Astrocyte (in vitro differentiated cells and primary cell): ENCODE results near the gene UBE2E3.

Source experiments
- EZH2 ChIP-seq: IDR thresholded peaks from 2 replicates; pipeline ENCODE4 v1.6.1; 2012; ENCODE audit warnings: mild to moderate bottlenecking, low read length, inconsistent platforms; ENCODE audit not compliant: insufficient read depth
- TF ChIP-seq, protein P1 (sequence below): IDR thresholded peaks from 2 replicates; pipeline ENCODE4 v1.5.1; 2011; ENCODE audit warnings: low read depth, mild to moderate bottlenecking, inconsistent platforms, low read length, moderate library complexity; ENCODE audit not compliant: insufficient read depth

DNA sequence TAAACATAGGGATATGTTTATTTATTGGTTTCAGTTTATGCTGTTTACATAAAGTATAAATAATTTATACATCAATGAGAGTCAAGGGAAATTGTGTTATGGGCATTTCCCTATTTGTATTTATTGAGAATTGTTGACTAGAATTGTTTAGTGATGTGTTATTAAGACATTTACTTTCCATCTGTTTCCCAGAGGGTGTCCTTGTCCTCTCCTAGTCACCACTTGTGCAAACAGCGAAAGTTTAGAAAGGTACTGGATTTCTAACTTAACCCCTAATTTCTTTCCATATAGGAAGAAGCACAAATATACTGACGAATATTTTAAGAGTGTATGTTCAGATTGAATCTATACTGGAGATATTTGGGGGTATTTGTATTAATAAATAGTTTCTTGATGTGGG, 6.7 kb downstream of the UBE2E3 start:
- TF ChIP-seq, protein P1, sequence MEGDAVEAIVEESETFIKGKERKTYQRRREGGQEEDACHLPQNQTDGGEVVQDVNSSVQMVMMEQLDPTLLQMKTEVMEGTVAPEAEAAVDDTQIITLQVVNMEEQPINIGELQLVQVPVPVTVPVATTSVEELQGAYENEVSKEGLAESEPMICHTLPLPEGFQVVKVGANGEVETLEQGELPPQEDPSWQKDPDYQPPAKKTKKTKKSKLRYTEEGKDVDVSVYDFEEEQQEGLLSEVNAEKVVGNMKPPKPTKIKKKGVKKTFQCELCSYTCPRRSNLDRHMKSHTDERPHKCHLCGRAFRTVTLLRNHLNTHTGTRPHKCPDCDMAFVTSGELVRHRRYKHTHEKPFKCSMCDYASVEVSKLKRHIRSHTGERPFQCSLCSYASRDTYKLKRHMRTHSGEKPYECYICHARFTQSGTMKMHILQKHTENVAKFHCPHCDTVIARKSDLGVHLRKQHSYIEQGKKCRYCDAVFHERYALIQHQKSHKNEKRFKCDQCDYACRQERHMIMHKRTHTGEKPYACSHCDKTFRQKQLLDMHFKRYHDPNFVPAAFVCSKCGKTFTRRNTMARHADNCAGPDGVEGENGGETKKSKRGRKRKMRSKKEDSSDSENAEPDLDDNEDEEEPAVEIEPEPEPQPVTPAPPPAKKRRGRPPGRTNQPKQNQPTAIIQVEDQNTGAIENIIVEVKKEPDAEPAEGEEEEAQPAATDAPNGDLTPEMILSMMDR: no peak
- no peak for TF ChIP-seq EZH2
